ES-I3 (cell line): ENCODE measurements around the gene SCGB1D4.
"Not testable (repeated sequence)": the region's sequence is repeated elsewhere in the genome, so short reads cannot be mapped to it uniquely, and the experiment has no call there.

ENCODE experiments used
- H3K36me3 ChIP-seq: 2 replicates; pipeline ENCODE4 v1.6.1; 2013; ENCODE audit warnings: mild to moderate bottlenecking, low read length, control low read depth, moderate library complexity; ENCODE audit not compliant: insufficient read depth
- H3K4me1 ChIP-seq: 2 replicates; pipeline ENCODE4 v1.6.1; 2013; ENCODE audit warnings: mild to moderate bottlenecking, control low read depth, low read length; ENCODE audit not compliant: insufficient read depth
- H3K9ac ChIP-seq: 2 replicates; pipeline ENCODE4 v1.6.1; 2013; ENCODE audit warnings: low read depth, mild to moderate bottlenecking, low read length, moderate library complexity
- H3K9me3 ChIP-seq: 2 replicates; pipeline ENCODE4 v1.6.1; 2013; ENCODE audit warnings: mild to moderate bottlenecking, low read length, moderate library complexity; ENCODE audit not compliant: control insufficient read depth, insufficient read depth

SCGB1D4 gene, protein sequence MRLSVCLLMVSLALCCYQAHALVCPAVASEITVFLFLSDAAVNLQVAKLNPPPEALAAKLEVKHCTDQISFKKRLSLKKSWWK

DNA sequence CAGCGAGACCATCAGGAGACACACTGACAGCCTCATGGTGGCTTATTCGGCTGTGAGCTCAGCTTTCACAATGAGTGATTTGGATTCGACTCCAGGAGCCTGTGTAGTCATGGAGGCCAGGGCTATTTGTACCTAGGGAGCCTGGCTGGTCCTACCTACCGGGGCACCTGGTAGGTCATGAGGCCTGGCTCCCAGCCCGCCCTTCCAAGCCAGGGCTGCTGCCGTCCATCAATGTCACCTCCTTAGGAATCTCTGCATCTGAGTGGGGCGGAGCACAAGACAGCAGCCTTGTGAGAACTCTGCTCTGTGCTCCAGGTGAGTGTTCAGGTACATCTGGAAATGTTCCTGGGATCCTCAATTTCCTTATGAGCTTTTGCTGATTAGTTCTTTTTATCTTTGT lies at the start of gene SCGB1D4:
TSS of gene SCGB1D4 (minus strand) at position 101 of the 400 bp plus-strand sequence. CDS start at position 36, 65 bp downstream.
- Histone ChIP-seq H3K9me3 (no peaks in the 10 kb centered on the region), H3K36me3 (no peaks in the 10 kb centered on the region), H3K9ac (no peak within 1 kb of the TSS), H3K4me1 (no peaks in the 10 kb centered on the region)

DNA sequence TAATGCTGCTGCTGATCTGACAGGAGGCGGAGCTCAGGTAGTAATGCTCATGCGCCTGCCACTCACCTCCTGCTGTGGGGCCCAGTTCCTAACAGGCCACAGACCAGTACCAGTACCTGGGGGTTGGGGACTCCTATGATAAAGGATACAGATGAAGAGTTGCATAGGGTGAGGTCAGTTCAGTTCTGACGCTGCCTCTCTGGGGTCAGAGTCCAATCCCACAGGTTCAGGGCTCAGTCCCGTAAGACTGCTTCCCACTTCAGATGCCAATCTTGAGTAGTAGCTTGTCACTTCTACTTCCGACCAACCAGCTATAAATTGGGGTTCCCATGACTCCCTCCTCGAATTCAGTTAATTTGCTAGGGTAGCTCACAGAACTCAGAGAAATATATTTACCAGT lies 47.0 kb upstream of the SCGB1D4 start:
- Histone ChIP-seq H3K4me1 (peaks cover 11% of the 10 kb centered on the region), H3K9me3 (no peaks in the 10 kb centered on the region), H3K36me3 (0 out of 2 replicates have a peak, but pooled peaks cover 4% of the 10 kb centered on the region), H3K9ac (no peak overlapping the region)

DNA sequence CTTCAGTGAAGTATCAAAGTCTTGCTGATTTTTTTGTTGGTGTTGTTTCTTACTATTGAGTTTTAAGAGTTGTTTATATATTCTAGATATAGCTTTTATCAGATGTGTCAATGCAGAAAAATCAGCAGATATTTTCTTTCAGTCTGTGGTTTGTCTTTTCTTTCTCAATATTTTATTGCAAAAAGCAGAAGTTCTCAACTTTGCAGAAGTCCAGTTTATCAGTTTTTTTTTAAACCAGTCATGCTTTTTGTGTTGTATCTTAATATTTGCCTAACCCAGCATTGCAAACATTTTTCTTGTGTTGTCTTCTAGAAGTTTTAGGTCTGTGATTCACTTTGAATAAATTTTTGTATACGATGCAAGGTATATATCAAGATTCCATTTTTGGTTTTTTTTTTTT lies 45.3 kb upstream of the SCGB1D4 start:
- H3K9me3 ChIP-seq, result no peaks in the 10 kb centered on the region
- H3K36me3 ChIP-seq, result 0 out of 2 replicates have a peak, but pooled peaks cover 4% of the 10 kb centered on the region
- H3K4me1 ChIP-seq, result peaks cover 5% of the 10 kb centered on the region; the same call in 1 of the 2 replicates
- no peak overlapping the region for H3K9ac ChIP-seq

DNA sequence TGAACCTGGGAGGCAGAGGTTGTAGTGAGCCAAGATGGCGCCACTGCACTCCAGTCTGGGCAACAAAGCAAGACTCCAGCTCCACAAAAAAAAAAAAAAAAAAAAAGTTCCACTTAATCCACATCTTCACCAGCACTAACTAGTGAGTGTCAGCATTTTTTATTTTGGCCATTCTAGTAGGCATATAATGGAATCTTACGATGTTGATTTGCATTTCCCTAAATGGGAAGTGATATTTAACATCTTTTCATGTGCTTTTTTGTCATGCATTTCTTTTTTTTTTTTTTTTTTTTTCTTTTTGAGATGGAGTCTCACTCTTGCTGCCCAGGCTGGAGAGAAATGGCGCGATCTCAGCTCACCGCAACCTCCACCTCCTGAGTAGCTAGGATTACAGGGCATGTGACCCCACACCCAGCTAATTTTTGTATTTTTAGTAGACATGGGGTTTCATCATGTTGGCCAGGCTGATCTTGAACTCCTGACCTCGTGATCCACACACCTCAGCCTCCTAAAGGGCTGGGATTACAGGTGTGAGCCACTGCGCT lies 44.8 kb upstream of the SCGB1D4 start:
- not testable (repeated sequence) for H3K9ac ChIP-seq, H3K36me3 ChIP-seq, H3K4me1 ChIP-seq, H3K9me3 ChIP-seq

DNA sequence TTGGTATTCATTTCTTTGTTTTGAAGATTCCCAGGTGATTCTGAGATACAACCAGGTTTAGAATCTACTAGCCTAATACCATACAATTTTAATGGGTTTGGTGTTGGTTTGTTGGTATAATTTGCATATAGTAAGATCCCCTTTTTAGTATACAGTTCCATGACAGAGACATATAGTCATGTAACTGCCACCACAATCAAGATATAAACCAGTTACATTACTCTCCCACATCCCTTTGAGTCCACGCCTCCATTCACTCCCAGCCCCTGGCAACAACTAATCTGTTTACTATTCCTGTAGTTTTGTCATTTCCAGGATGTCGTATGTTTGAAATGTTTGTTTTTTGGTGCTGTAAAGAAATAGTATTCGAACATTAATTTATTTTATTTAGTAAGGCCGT lies 42.7 kb upstream of the SCGB1D4 start:
- H3K36me3 ChIP-seq, result 0 out of 2 replicates have a peak, but pooled peaks cover 4% of the 10 kb centered on the region
- H3K9ac ChIP-seq, result no peak overlapping the region
- peaks cover 5% of the 10 kb centered on the region; the same call in 1 of the 2 replicates for H3K4me1 ChIP-seq
- H3K9me3 ChIP-seq, result no peaks in the 10 kb centered on the region

DNA sequence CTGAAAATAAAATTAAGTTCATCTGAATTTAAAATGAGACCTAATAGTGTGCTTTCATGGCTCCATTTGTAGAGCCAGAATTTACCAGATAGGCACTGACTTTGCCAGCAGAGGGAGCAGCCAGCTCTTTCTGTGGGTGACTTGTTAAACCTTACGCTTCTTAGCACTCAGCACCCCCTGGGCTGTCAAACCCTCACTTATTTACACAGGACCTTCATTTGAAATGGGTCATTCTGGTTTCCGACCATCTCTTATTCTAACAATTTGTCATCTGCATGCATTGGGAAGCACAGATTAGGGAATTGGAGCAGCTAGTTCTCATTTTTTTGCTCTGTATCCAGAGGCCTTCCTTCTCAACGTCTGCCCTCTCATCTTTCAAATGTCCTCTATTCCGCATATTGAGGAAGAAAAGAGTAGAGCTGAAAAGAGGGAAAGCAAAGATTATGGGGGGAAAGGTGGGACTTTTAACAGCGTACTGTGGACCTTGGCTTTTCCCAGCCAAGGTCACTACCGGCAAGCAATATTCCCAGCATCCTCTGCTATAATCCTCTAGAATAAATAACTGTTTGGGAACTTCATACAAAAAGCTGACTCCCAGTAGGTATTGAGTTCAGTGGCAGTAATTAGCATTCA lies 41.5 kb upstream of the SCGB1D4 start:
- H3K9me3 ChIP-seq, result no peaks in the 10 kb centered on the region
- 0 out of 2 replicates have a peak, but pooled peaks cover 4% of the 10 kb centered on the region for H3K36me3 ChIP-seq
- H3K9ac ChIP-seq, result no peak overlapping the region
- peaks cover 5% of the 10 kb centered on the region; the same call in 1 of the 2 replicates for H3K4me1 ChIP-seq

DNA sequence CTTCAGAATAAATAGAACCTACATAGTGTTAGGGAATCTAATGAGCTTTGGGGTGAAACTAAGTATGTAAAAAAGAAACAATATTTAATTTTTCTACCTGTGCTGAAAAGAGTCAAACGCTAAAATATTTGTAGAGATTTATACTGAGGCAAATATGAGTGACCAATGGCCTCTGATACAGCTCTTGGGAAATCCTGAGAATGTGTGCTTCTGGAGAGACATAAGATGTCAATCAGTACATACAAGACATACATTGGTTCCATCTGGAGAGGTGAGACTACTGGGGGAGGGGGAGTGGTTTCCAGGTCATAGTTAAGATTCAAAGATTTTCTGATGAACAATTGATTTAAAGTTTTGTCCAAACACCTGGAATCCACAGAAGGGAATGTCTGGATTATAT lies 39.3 kb upstream of the SCGB1D4 start:
- H3K9me3 ChIP-seq, result no peaks in the 10 kb centered on the region
- H3K4me1 ChIP-seq, result peaks cover 5% of the 10 kb centered on the region; the same call in 1 of the 2 replicates

DNA sequence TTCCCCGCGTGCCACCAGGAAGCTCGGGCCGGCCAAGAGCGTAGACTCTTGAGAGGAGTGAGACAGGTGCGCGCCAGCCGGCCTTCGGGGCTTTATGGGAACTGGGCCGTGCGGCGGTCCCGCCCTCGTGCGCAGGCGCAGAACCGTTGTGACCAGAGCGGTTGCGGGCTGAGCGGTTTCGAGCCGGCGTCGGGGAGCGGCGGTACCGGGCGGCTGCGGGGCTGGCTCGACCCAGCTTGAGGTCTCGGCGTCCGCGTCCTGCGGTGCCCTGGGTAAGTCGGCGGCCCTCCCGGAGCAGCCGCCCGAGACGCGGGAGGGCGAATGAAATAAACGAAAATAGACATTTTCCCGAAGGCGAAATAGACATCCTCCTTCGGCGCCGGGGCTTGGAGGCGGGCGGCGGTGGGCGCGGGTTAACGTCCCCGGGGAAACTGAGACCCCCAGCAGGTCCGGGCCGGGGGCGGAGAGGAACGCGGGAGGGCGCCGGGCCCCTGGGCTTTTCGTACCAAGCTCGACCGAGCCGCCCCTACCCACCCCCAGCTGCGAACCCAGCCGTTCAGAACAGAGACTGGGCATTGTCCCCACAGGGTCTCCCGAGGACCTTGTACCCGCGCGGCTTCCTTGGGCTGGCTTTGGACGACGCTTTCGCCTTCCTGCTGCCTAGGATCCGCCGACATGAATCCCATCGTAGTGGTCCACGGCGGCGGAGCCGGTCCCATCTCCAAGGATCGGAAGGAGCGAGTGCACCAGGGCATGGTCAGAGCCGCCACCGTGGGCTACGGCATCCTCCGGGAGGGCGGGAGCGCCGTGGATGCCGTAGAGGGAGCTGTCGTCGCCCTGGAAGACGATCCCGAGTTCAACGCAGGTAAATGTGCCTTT lies 38.7 kb upstream of the SCGB1D4 start, which contains the start of gene ASRGL1:
TSS of gene ASRGL1 (plus strand) at position 146 of the 879 bp plus-strand sequence. CDS start at position 676, 530 bp downstream.
- peaks cover 5% of the 10 kb centered on the region; the same call in 1 of the 2 replicates for H3K4me1 ChIP-seq
- H3K36me3 ChIP-seq, result 0 out of 2 replicates have a peak, but pooled peaks cover 4% of the 10 kb centered on the region
- H3K9me3 ChIP-seq, result no peaks in the 10 kb centered on the region
- peak within 1 kb of the TSS; percentile 85 for H3K9ac ChIP-seq

More for the DNA sequence above, 39.3 kb upstream of the SCGB1D4 start:
- peak overlapping the region; percentile 85 for H3K9ac ChIP-seq
- 0 out of 2 replicates have a peak, but pooled peaks cover 4% of the 10 kb centered on the region for H3K36me3 ChIP-seq

DNA sequence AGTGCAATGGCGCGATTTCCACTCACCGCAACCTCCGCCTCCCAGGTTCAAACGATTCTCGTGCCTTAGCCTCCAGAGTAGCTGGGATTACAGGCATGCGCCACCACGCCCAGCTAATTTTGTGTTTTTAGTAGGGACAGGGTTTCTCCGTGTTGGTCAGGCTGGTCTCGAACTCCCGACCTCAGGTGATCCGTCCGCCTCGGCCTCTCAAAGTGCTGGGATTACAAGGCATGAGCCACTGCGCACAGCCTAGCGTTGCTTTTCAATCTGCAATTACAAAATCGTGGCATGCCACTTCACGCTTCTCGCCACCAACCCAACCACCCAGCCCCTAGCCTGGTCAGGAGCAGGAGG lies 38.1 kb upstream of the SCGB1D4 start:
- peak overlapping the region; percentile 85; the same call in 1 of the 2 replicates for H3K9ac ChIP-seq
- H3K9me3 ChIP-seq, H3K4me1 ChIP-seq, H3K36me3 ChIP-seq: not testable (repeated sequence)

DNA sequence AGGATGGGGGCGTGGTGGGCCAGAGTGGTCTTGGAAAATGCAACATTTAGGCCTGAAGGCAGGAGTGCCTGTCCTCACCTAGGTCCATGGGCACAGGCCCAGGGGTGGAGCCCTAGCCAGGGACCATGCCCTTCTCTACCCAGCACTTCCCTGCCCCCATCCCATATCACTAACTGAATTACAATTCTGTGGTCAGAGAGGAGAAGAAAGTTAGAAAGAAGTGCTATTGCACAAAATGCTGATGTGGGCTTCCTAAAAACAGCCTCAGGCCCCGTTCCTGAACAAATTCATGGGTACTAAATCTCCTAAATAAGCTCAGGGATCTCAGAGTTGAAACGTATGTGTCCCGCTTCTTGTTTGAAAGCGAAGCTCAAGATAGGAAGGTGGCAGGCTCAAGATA lies 34.9 kb upstream of the SCGB1D4 start:
- Histone ChIP-seq H3K36me3 (no peaks in the 10 kb centered on the region), H3K9me3 (no peaks in the 10 kb centered on the region), H3K9ac (no peak overlapping the region), H3K4me1 (no peaks in the 10 kb centered on the region)

DNA sequence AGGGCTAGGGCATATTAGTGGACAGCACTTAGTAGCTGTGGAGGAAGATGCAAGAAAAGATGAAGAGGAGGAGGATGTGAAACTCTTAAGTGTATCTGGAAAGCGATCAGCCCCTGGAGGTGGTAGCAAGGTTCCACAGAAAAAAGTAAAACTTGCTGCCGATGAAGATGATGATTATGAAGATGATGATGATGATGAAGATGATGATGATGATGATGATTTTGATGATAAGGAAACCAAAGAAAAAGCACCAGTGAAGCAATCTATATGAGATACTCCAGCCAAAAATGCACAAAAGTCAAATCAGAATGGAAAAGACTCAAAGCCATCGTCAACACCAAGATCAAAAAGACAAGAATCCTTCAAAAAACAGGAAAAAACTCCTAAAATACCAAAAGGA lies 32.4 kb upstream of the SCGB1D4 start:
- not testable (repeated sequence) for H3K9ac ChIP-seq, H3K36me3 ChIP-seq, H3K4me1 ChIP-seq, H3K9me3 ChIP-seq

DNA sequence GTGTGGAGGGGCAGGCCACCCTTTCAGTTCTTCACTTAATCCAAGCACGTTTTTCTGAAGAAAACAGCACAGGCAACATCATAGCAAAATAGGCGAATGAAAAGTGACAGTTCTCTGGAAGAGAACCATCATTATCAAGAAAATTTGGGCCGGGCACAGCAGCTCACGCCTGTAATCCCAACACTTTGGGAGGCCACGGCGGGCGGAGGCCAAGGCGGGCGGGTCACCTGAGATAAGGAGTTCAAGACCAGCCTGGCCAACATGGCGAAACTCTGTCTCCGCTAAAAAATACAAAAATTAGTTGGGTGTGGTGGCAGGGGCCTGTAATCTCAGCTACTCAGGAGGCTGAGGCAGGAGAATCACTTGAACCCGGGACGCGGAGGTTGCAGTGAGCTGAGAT lies 28.7 kb upstream of the SCGB1D4 start:
- H3K36me3 ChIP-seq, H3K9me3 ChIP-seq, H3K9ac ChIP-seq, H3K4me1 ChIP-seq: not testable (repeated sequence)

DNA sequence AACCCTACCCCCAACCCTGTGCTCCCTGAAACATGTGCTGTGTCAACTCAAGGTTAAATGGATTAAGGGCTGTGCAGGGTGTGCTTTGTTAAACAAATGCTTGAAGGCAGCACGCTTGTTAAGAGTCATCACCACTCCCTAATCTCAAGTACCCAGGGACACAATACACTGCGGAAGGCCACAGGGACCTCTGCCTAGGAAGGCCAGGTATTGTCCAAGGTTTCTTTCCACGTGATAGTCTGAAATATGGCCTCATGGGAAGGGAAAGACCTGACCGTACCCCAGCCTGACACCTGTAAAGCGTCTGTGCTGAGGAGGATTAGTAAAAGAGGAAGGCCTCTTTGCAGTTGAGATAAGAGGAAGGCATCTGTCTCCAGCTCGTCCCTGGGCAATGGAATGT lies 27.8 kb upstream of the SCGB1D4 start:
- H3K9me3 ChIP-seq, H3K9ac ChIP-seq, H3K4me1 ChIP-seq, H3K36me3 ChIP-seq: not testable (repeated sequence)

DNA sequence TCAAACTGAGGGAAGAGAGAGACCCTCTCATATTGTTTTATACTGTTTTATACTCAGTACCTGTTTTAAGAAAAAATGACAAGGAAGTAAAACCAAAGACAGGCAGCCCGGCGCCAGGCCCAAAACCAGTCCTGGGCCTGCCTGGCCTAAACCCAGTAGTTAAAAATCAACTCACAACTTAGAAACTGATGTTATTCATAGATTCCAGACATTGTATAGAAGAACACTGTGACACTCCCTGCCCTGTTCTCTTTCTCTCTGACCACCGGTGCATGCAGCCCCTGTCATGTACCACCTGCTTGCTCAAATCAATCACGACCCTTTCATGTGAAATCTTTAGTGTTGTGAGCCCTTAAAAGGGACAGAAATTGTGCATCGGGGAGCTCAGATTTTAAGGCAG lies 26.9 kb upstream of the SCGB1D4 start:
- not testable (repeated sequence) for H3K9me3 ChIP-seq, H3K9ac ChIP-seq, H3K4me1 ChIP-seq, H3K36me3 ChIP-seq
